MCF 10A (cell line): ENCODE data around the gene SMIM11. TPM values are rescaled to one million over a fixed set of nuclear protein-coding genes. Genes with fewer than 3 reads are reported as not detected.
"Not testable (repeated sequence)": the region's sequence is repeated elsewhere in the genome, so short reads cannot be mapped to it uniquely, and the experiment has no call there.

Experiments used
- BruUV-seq: library from RNA; stranded (reverse); fragments of 400-500 nt; replicated peaks from 2 replicates; lab custom pipeline; 2021; lab: Mats Ljungman, UMichigan
- CTCF ChIA-PET: fragments of 300-600 bp; sonication (Branson Sonifier 250); formaldehyde crosslinking; extraction: SDS; loops from one replicate; lab custom pipeline; 2021; ENCODE audit warnings: antibody characterized with exemption, inconsistent platforms; lab: Yijun Ruan, JAX
- POLR2A ChIA-PET: fragments of 300-600, 350-650 bp; sonication (Branson Sonifier 250); formaldehyde crosslinking; extraction: SDS; loops from one replicate; lab custom pipeline; 2020; ENCODE audit warnings: antibody characterized with exemption, inconsistent platforms; lab: Yijun Ruan, JAX
- DNase-seq: peaks from one replicate; pipeline ENCODE4 v3.0.0-alpha.2; 2018; ENCODE audit not compliant: unreplicated experiment
- H3K27ac Mint-ChIP-seq: one replicate; pipeline ENCODE4 v1.8.0; 2022; ENCODE audit warnings: mild to moderate bottlenecking, low read depth, mixed read lengths; ENCODE audit not compliant: unreplicated experiment
- H3K27me3 Mint-ChIP-seq: one replicate; pipeline ENCODE4 v1.8.0; 2022; ENCODE audit warnings: mixed read lengths; ENCODE audit not compliant: insufficient read depth, unreplicated experiment
- H3K36me3 Mint-ChIP-seq: one replicate; pipeline ENCODE4 v1.8.0; 2022; ENCODE audit warnings: mild to moderate bottlenecking, moderate library complexity, mixed read lengths; ENCODE audit not compliant: insufficient read depth, unreplicated experiment
- H3K4me1 Mint-ChIP-seq: one replicate; pipeline ENCODE4 v1.8.0; 2022; ENCODE audit warnings: mixed read lengths; ENCODE audit not compliant: insufficient read depth, unreplicated experiment
- H3K4me3 Mint-ChIP-seq: one replicate; pipeline ENCODE4 v1.8.0; 2022; ENCODE audit warnings: mild to moderate bottlenecking, moderate library complexity, mixed read lengths; ENCODE audit not compliant: unreplicated experiment
- H3K9me3 Mint-ChIP-seq: one replicate; pipeline ENCODE4 v1.8.0; 2022; ENCODE audit warnings: mixed read lengths; ENCODE audit not compliant: unreplicated experiment
- intact Hi-C: fragments of 100-400 bp; cut with micrococcal nuclease; formaldehyde crosslinking; loops from 2 replicates; pipeline ENCODE4 v1.14.1; 2022
- total RNA-seq: library from RNA; stranded (reverse); gene quantifications from 2 replicates; pipeline ENCODE4 v1.2.3, GENCODE V29; 2022

Gene SMIM11
- total RNA-seq, 1 experiment from 2014 or later: 6.8 TPM

DNA sequence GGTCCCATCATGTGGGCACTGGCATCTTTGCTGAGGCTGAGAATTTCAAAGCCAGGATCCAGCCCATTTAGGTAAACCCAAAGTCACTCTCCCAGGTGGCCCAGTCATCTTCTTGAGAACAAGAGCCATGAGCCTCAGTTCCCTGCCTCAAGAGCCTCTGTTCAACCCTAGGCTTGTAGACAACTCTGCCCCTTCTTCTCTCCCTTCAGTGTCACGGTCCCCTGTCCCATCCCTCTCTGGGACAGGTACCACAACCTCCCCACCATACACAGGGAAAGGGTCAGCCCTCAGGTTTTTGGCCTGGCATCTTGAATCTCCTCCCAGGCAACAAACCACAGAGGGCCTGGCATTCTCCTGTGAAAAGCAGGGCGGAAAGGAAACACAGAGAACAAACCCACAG lies 30.4 kb downstream of the SMIM11 start:
- H3K27me3 Mint-ChIP-seq, H3K27ac Mint-ChIP-seq, H3K36me3 Mint-ChIP-seq, intact Hi-C loops, CTCF ChIA-PET, DNase-seq, BruUV-seq, POLR2A ChIA-PET, H3K4me1 Mint-ChIP-seq, H3K9me3 Mint-ChIP-seq, H3K4me3 Mint-ChIP-seq: not testable (repeated sequence)

DNA sequence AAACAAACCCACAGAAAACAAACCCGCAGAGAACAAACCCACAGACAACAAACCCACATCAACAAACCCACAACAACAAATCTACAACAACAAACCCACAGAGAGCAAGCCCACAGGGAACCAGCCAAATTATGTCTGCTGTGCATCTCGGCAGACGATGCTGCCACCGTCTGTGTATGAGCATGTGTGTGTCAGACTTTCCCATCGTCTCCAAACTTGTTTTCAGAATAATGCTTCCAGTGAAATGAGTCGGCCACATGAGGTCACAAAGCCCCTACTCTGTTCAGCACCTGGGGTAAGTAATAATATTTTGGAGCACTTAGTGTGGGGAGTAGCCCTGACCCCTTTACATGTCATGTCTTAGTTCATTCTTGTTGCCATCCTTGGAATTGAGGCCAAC lies 30.8 kb downstream of the SMIM11 start:
- H3K27me3 Mint-ChIP-seq, H3K4me1 Mint-ChIP-seq, intact Hi-C loops, H3K36me3 Mint-ChIP-seq, H3K4me3 Mint-ChIP-seq, POLR2A ChIA-PET, H3K27ac Mint-ChIP-seq, DNase-seq, BruUV-seq, H3K9me3 Mint-ChIP-seq, CTCF ChIA-PET: not testable (repeated sequence)

DNA sequence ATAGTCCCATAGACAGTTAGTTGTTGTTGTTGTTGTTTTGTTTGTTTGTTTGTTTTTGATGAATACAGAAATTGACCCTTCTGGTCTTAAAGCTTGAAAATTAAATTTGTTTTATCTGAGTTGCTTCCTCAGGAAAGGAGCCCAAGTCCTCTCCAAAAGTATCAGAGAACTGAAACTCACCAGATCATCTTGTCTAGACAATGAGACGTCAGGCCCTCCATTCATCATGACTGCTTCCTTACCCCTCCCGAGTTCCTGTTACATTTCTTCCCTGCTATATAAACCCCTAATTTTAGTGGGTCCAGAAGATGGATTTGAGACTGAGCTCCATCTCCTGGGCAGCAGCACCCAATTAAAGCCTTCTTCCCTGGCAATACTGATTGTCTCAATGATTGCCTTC lies 31.4 kb downstream of the SMIM11 start:
- CTCF ChIA-PET, H3K27me3 Mint-ChIP-seq, H3K27ac Mint-ChIP-seq, POLR2A ChIA-PET, BruUV-seq, DNase-seq, H3K9me3 Mint-ChIP-seq, H3K4me3 Mint-ChIP-seq, H3K4me1 Mint-ChIP-seq, H3K36me3 Mint-ChIP-seq, intact Hi-C loops: not testable (repeated sequence)

DNA sequence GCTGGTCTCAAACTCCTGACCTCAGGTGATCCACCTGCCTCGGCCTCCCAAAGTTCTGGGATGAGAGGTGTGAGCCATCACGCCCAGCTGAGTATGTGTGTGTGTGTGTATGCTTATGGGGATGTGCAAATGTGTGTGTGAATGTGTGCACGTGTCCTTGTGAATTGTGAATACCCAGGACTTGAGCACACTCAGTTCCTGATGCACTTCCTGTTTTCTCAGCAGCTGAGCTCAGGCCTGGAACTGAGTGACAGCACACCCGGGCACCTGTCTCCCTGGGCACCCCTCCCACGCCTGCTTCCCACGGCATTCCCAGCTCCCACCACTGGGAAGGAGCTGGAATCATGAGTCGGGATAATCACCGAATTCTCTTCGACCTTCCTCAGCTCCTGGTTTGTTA lies 32.0 kb downstream of the SMIM11 start:
- H3K36me3 Mint-ChIP-seq, H3K9me3 Mint-ChIP-seq, POLR2A ChIA-PET, H3K27ac Mint-ChIP-seq, CTCF ChIA-PET, H3K4me1 Mint-ChIP-seq, intact Hi-C loops, H3K27me3 Mint-ChIP-seq, DNase-seq, BruUV-seq, H3K4me3 Mint-ChIP-seq: not testable (repeated sequence)

DNA sequence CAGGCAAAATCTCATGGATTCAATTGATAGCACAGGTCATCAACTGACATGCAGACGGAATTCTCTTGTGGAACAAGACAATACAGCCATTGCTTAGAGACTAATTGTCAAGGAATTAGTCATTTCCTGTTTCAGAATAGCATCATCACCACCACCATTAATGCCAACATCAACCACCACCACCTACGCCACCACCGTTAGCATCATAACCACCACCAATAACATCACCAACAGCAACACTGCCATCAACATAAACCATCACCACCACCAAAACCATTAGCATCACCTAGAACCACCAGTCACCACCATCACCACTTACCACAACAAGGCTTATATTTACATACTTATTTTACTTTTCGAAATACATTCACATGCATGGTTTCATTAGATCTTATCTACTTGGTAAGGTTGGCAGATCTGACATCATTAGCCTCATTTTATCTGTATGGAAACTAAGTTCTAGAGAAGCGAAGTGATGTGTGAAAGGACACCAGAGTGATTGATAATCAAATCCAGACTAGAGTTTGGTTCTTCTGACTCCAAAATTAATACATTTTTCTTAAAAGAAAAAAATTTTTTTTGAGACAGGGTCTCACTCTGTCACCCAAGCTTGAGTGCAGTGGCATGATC lies 42.3 kb downstream of the SMIM11 start:
- H3K27ac Mint-ChIP-seq, CTCF ChIA-PET, H3K4me3 Mint-ChIP-seq, H3K9me3 Mint-ChIP-seq, H3K27me3 Mint-ChIP-seq, H3K4me1 Mint-ChIP-seq, H3K36me3 Mint-ChIP-seq, POLR2A ChIA-PET, DNase-seq, intact Hi-C loops, BruUV-seq: not testable (repeated sequence)

DNA sequence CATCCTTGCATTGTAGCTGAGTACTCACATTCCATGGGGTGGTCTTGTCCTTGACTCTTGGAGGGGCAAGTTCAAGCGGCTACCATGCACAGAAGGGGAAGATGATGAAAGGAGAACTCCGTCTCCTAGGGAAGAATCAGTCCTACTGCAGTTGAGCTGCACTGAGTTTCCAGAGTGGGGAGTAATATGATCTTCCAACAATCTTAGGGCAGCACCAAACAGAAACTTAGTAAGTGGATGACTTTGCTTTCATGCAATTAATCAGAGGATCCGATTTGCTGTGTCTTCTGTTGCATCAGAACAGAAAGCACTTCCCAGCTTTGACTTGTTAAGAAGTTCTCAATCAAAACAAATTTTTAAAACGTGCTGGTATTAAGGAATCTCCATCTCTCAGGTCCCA lies 48.5 kb downstream of the SMIM11 start, which contains the start of gene SMIM34:
Gene SMIM34 (minus strand): TSS at position 147 of the 400 bp plus-strand sequence. CDS start 112 bp downstream, at position 35.
- H3K4me1 Mint-ChIP-seq, H3K36me3 Mint-ChIP-seq, H3K9me3 Mint-ChIP-seq, H3K27me3 Mint-ChIP-seq, H3K4me3 Mint-ChIP-seq, H3K27ac Mint-ChIP-seq, POLR2A ChIA-PET, BruUV-seq, CTCF ChIA-PET, DNase-seq, intact Hi-C loops: not testable (repeated sequence)

DNA sequence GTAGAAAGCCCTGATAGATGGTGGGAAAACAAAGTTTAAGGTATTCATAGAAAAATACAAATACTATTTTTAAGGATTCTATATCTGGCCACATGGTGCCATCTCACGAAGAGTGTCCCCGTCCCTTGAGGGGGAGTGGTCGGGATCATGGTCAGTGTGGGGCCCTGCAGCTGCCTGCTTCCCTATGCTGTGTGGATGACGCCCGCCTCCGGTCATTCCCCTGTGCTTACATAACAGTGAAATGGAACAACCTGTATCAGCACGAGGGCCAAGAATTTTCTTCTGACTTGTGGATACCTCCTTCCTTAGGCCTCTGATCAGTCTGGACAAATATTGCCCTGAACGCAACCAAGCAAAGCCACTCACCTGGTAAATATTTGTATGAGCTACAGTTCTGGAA lies 52.0 kb downstream of the SMIM11 start:
- BruUV-seq, CTCF ChIA-PET, intact Hi-C loops, H3K27ac Mint-ChIP-seq, H3K9me3 Mint-ChIP-seq, POLR2A ChIA-PET, H3K27me3 Mint-ChIP-seq, H3K36me3 Mint-ChIP-seq, DNase-seq, H3K4me3 Mint-ChIP-seq, H3K4me1 Mint-ChIP-seq: not testable (repeated sequence)

DNA sequence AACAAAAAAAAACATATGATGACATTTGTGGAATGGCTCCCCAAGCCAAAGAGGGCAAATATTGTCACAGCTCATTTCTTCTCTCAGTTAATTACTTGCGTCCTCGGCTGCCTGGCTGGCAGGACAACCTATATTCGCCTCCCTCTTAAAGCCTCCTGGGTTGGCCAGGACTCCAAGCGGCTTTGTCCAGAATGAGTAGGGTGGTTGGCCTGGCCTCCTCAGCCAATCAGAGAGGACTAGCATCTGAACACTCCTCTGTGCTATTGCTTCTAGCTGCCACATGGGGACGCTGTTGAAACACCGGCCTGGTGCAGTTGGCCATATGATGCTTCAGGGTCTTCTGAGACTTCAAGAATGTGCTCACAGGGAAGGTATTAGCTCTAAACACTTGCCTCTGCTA lies 53.1 kb downstream of the SMIM11 start:
- DNase-seq, H3K4me3 Mint-ChIP-seq, CTCF ChIA-PET, H3K27ac Mint-ChIP-seq, BruUV-seq, H3K4me1 Mint-ChIP-seq, H3K36me3 Mint-ChIP-seq, H3K27me3 Mint-ChIP-seq, intact Hi-C loops, H3K9me3 Mint-ChIP-seq, POLR2A ChIA-PET: not testable (repeated sequence)

DNA sequence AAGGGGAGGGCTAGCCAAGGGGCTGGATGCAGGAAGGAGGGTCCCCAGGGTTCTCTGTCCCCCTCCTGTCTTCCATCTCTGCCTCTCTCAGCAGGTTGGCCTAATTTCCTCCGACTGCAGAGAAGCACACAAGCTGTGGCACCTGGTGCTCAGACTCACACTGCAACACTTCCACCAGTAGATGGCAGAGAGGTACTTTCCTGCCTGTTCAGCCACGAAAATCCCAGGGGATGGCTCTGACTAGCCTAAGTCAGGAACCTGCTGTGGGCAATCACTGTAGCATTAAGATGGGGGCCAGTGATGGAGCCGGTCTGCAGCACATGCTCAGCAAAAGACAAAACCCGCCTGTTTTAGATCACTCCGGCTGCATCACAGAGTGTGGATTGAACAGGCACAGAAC lies 54.4 kb downstream of the SMIM11 start:
- H3K9me3 Mint-ChIP-seq, H3K27ac Mint-ChIP-seq, DNase-seq, POLR2A ChIA-PET, H3K36me3 Mint-ChIP-seq, BruUV-seq, CTCF ChIA-PET, H3K27me3 Mint-ChIP-seq, H3K4me3 Mint-ChIP-seq, intact Hi-C loops, H3K4me1 Mint-ChIP-seq: not testable (repeated sequence)
